Effector CD4-positive, alpha-beta T cell (primary cell): ENCODE data around the gene LPIN1.

Source experiments
- DNase-seq: peaks from one replicate; pipeline ENCODE4 v3.0.0-alpha.2; 2020

Gene LPIN1

DNA sequence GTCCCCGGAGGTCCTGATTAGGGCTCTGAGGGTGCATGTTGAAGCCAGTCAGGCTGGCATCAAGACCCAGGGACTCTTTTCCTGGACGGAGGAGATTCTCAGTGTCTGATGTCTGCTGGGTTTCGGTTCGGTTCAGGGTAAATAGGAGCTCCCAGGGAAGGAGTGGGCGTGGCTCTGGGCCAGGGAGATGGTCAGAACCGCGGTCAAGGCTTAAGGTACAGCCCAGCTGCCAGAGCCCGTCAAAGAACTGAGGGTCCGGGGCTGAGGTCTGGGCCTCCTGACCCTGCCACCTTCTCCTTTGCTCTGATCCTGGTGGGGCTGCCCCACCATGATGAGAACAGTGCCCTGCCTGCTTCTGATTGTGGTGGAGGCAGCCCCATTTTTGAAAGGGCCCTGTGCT is 39.8 kb downstream of the LPIN1 start:
- no peak for DNase-seq

GRCh38 chr2:11786592-11786991 is 40.2 kb downstream of the LPIN1 start:
- DNase-seq: no peak

DNA sequence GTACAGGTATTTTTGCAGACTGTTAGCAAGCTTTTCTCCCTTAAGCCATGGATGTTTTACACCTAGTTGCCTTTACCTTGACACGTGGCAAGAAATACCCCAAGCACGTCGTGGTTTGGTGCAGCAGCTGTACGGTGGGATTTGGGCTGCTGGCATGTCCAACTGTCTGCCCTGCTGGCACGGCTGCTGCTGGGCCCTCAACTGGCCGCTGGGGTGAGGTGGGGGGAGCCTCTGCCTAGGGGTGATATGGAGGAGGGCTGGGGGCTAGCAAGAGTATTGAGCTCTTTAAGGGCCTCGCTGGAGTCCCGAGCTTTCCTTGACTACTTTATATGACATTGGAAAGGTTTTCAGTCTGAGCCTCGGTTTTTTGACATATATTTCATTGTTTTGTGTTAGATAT is 41.6 kb downstream of the LPIN1 start:
- DNase-seq: no peak

- DNase-seq: no peak
These were observed 42.2 kb downstream of the LPIN1 start for GRCh38 chr2:11788461-11789124.

DNA sequence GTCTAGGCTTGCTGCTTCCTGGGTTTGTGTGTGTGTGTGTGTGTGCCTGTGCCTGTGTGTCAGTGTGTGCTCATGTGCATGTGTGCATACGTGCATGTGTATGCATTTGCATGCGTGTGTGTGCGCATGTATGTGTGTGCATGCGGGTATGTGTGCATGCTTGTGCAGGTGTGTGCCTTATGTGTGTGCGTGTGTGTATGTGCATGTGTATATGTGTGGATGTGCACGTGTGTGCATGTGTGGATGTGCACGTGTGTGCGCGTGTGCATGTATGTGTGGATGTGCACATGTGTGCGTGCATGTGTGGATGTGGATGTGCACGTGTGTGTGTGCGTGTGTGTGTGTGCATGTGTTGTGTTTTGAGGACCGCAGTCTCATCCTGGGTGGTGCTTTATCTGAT is 42.8 kb downstream of the LPIN1 start:
- DNase-seq: no peak

DNA sequence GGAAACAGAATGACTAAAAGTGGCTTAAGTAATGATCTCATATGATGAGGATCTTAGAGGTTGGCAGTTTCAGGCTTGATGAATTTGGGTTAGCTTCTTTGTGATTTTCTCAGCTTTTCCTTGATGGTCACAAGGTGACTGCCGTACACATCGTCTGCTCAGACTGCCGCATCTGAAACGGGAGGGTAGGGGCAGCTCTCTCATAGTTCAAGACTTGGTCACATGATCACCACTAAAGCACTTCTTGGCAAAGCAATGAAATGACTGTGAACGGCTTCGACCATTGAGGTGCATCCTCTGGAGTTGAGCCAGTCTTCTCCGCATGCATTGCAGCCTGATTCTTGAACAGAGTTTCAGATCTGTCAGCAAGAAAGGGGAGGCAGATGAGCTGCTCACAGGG is 43.8 kb downstream of the LPIN1 start:
- no peak for DNase-seq

GRCh38 chr2:11795590-11795989 is 49.2 kb downstream of the LPIN1 start:
- DNase-seq: no peak

- no peak for DNase-seq
These were observed 50.0 kb downstream of the LPIN1 start for GRCh38 chr2:11796190-11797171.

DNA sequence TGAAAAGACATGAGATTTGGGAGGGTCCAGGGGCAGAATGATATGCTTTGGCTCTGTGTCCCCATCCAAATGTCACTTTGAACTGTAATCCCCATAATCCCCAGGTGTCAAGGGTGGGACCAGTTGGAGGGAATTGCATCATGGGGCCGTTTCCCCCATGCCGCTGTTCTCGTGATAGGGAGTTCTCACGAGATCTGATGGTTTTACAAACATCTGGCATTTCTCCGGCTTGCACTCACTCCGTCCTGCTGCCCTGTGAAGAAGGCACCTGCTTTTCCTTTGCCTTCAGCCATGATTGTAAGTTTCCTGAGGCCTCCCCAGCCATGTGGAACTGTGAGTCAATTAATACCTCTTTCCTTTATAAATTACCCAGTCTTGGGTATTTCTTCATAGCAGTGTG is 51.4 kb downstream of the LPIN1 start:
- DNase-seq: no peak

DNA sequence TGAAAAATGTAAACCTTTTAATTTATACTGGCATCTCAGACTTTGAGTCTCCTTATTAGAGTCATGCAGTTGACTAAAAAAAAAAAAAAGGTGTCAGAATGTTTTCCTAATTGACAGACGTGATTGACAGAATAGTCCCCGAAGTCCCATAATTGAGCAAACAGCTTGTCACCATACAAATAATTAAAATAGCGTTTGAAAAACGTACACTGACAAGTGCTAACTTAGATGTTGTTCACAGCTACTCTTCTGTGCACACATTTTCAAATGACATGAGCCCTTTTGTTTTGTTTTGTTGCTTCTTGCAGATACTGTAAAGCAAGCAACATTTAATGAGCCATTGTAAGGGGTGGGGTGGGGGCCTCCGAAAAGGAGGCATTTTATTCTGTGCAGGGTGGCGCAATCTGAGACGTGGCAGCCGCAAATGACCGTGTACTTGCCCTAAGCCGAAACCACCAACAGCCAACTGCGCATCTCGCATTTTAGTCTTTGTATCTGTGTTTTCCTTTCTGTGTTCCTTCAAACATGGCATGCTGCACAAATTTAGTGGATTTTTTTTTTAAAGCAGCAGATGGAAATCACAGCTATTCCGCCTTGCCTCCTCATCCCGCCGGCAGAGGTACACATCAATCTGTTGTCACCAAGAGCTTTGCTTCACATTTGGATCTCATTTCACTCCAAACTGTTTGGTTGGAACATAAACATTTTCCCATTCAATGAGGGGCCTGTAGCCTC is 52.4 kb downstream of the LPIN1 start:
- no peak for DNase-seq

GRCh38 chr2:11799826-11800225 is 53.4 kb downstream of the LPIN1 start:
- DNase-seq: no peak

- DNase-seq: no peak
These were observed 56.4 kb downstream of the LPIN1 start for GRCh38 chr2:11802782-11803191.

DNA sequence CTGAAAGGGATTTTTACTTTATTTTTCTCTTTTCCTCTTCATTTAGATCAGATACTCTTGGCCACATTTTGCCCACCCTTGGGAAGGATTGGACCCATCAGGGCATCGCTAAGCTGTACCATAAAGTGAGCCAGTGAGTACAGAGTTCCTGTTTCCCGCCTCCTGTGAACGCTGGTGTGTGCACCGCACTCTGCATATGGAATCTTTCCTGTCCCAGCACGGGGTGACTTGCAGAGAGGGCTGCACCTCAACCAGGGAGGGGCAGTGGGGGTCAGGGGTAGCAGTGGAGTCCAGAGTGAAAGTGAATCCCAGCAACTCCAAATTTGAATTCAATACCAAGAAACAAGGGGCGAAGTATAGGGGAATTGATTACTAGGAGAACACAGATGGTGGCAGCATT is 58.6 kb downstream of the LPIN1 start:
- DNase-seq: no peak

DNA sequence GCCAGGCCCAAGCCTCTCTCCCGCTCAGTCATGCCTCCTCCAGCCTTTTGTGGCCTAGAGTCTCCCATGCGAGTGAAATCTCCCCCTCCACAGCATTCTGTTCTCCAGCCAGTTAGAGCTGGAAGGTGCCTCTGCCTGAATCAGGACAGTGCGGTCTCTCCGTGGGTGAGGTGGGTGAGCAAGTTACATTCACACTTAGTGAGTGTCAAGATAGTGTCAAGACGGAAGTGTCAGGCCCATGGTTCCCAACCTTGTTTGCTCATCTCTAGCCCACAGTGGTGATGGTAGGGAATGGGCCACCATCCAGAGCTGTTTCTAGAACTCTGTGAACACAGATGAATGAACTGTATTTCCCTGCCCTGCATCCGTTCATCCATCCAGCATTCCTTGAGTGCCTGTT is 59.5 kb downstream of the LPIN1 start:
- DNase-seq: no peak

- no peak for DNase-seq
These were observed 61.0 kb downstream of the LPIN1 start for GRCh38 chr2:11807156-11808015.

- no peak for DNase-seq
These were observed 61.6 kb downstream of the LPIN1 start for GRCh38 chr2:11808016-11808400.

GRCh38 chr2:11809586-11810236 is 63.3 kb downstream of the LPIN1 start:
- DNase-seq: no peak

GRCh38 chr2:11810237-11810977 is 64.0 kb downstream of the LPIN1 start:
- DNase-seq: no peak

GRCh38 chr2:11811036-11811654 is 64.7 kb downstream of the LPIN1 start:
- no peak for DNase-seq

DNA sequence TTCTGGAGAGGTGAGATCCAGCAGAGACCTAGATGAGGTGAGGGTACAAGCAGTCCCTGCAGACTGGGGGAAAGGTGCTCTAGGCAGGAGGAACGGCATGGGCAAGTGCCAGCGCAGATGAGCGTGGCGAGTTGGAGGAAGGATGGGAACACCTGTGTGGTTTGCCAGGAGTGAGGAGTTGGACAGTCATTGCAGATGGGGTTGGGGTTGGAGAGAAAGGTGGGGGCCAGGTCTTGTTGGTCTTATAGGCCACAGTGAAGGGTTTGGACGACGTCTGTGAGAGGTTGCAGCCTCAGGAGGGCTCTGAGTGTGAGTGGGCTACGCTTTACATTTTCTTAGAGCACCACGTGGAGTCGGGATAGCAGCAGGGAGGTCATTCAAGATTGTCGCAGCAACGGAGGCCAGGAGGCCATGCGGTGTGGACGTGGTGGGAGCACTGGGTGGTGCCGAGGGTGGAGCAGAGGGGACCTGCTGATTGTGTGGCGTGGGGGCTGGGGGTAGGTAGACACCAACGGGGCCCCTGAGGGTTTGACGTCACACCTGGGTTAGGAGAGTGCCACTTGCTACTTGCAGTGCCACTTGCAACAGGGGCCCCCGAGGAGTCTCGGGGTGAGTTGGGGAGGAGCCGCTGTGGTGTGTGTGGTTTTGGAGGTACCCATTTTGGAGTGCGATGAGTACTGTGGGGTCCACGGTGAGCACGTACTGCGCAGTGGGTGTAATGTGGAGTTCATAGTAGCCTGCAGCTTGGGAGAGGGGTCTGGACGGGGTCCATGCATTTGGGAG is 66.2 kb downstream of the LPIN1 start:
- DNase-seq: no peak
